Heart right ventricle (tissue), 16 donors: ENCODE data around the gene DBH. TPM values are rescaled to one million over a fixed set of nuclear protein-coding genes. Genes with fewer than 3 reads are reported as not detected.
A peak's percentile ranks its signal among the peaks of the same experiment; 100 is the strongest.

Source experiments
- ATAC-seq, 8 donors: fragments of 200-7000 bp; cut with Tn5 transposase; one replicate each; pipeline ENCODE4 v1.9.1; 2020; ENCODE audit warnings: mild to moderate bottlenecking in 8 of 8, moderate library complexity in 8 of 8, moderate number of reproducible peaks in 1 of 8
- DNase-seq, 2 donors: peaks; one replicate each; pipeline ENCODE4 v3.0.0-alpha.2; 2020
- H3K27ac ChIP-seq, 10 donors: fragments of 200-600 bp; sonication (generic) in 2 of 10; one replicate each; pipeline versions ENCODE4 v1.5.0 to v1.8.0; 2020 to 2022; ENCODE audit warnings: mild to moderate bottlenecking in 3 of 10
- H3K27me3 ChIP-seq, 7 donors: fragments of 200-600 bp; one replicate each; pipeline ENCODE4 v1.8.0; 2021 to 2022; ENCODE audit warnings: mild to moderate bottlenecking in 2 of 7
- H3K36me3 ChIP-seq, 9 donors: fragments of 200-600 bp; sonication (generic) in 1 of 9; one replicate each; pipeline versions ENCODE4 v1.5.0 to v1.8.0; 2020 to 2022; ENCODE audit warnings: mild to moderate bottlenecking in 2 of 9
- H3K4me1 ChIP-seq, 9 donors: fragments of 200-600 bp; sonication (generic) in 1 of 9; one replicate each; pipeline versions ENCODE4 v1.5.0 to v1.8.0; 2020 to 2022; ENCODE audit warnings: mild to moderate bottlenecking in 4 of 9
- H3K4me3 ChIP-seq, 10 donors: fragments of 200-600 bp; sonication (generic) in 2 of 10; one replicate each; pipeline versions ENCODE4 v1.5.0 to v1.8.0; 2020 to 2022; ENCODE audit warnings: mild to moderate bottlenecking in 7 of 10, moderate library complexity in 2 of 10
- H3K9me3 ChIP-seq, 11 donors: fragments of 200-600 bp in 10 of 11; sonication (generic) in 2 of 11; one replicate each; pipeline versions ENCODE4 v1.5.0 to v1.8.0; 2013 to 2022; ENCODE audit warnings: mild to moderate bottlenecking in 2 of 11, control low read depth in 1 of 11, moderate library complexity in 1 of 11
- WGBS, 2 donors: extraction: QIAGEN DNeasy Blood & Tissue Kit; methylation state at CpG; one replicate each; pipeline ENCODE4 v1.1.7; 2013; ENCODE audit warnings: inconsistent platforms in 1 of 2; 5-methylcytosine and 5-hydroxymethylcytosine counted together
- intact Hi-C, 10 donors: fragments of 100-400 bp; cut with DNase I; formaldehyde crosslinking; loops; one replicate each; pipeline versions ENCODE4 v1.11.1 to v1.14.2; 2022
- polyA plus RNA-seq, 2 donors: library from polyadenylated mRNA; stranded (reverse); fragments of 200-250 nt; gene quantifications; one replicate each; pipeline ENCODE4 v1.2.3, GENCODE V29; 2013
- total RNA-seq, 10 donors: library from RNA; stranded (reverse); fragmentation: NEBNext Ultra II Directional in 3 of 10; extraction: Animal tissue kit (Norgen Biotek cat#: 25700) in 3 of 10; gene quantifications; one replicate each; pipeline versions ENCODE4 v1.2.1 to v1.2.4, GENCODE V29; 2021 to 2023
- TF ChIP-seq, protein P1 (sequence below), 9 donors: fragments of 200-600 bp; sonication (generic) in 2 of 9; IDR thresholded peaks; one replicate each; pipeline versions ENCODE4 v1.5.0 to v1.8.0; 2021 to 2022; ENCODE audit warnings: antibody characterized with exemption in 9 of 9, mild to moderate bottlenecking in 5 of 9, moderate library complexity in 1 of 9
- donor health status: Arrhythmogenic right ventricular cardiomyopathy.
- donor health status: ischemic (EF 13 %, LVEDD 7.1; RV severe dilation, severe dysfunction).
- donor health status: healthy with polysubstance abuse.
- donor health status: DM: no; HTN: yes; CAD: no.
- donor health status: DM: no; HTN: no; CAD: no.
- donor health status: ischemic (EF 25% LVEDD 6.9; RV normal size, moderate dysfunction).
- donor health status: ischemic (EF 25% LVEDD 5.7; RV mildly dilated, moderate dysfunction).
- donor health status: healthy.
- donor health status: DM: yes; HTN: yes; CAD: no.
- donor health status: Ischemic cardiomyopathy.
- donor health status: ischemic (EF 35%, LVEDD 5.7; RV mildly dilated, moderate dysfunction).
- donor health status: nonischemic (EF 11% LVEDD 7.7; RV severe dilation, severe dysfunction).
- donor health status: DM: yes; HTN: yes; CAD: no.
- donor health status: PGD.
- donor health status: ischemic (EF 29% LVEDD 5.4; RV normal size, mild dysfunction).
- donor health status: nonischemic (EF 23%, LVEDD 6.1; RV moderate dilation, normal function).

Gene DBH
- total and polyA plus RNA-seq, 12 donors = 0.01 to 0.09 TPM; not detected in 10

DNA sequence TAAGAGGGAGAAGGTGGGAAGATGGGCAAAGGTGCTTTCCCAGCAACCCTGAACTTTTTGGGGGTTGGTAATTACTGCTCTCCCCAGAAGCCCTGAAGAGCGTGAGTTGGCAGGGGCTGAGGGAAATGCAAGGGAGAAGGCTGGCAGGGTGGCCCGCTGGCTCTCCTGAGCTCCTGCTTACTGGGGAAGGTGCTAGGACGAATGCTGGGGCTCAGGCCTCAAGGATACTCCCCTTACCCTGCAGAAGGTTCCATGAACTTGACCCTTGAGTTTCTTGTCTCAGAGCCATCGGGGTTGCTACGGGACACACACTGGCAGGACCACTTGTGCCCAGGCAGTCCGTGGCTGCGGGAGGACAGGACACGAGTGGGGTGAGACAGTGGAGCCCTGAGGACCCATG lies 28.2 kb upstream of the DBH start:
- WGBS, 2 donors = 82 to 85% methylated on average over 8 of the region's 8 CpGs
- H3K4me1 ChIP-seq = no peaks in the 10 kb centered on the region
- no peaks in the 10 kb centered on the region for H3K36me3 ChIP-seq
- no peak for DNase-seq
- TF ChIP-seq, protein P1, sequence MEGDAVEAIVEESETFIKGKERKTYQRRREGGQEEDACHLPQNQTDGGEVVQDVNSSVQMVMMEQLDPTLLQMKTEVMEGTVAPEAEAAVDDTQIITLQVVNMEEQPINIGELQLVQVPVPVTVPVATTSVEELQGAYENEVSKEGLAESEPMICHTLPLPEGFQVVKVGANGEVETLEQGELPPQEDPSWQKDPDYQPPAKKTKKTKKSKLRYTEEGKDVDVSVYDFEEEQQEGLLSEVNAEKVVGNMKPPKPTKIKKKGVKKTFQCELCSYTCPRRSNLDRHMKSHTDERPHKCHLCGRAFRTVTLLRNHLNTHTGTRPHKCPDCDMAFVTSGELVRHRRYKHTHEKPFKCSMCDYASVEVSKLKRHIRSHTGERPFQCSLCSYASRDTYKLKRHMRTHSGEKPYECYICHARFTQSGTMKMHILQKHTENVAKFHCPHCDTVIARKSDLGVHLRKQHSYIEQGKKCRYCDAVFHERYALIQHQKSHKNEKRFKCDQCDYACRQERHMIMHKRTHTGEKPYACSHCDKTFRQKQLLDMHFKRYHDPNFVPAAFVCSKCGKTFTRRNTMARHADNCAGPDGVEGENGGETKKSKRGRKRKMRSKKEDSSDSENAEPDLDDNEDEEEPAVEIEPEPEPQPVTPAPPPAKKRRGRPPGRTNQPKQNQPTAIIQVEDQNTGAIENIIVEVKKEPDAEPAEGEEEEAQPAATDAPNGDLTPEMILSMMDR (IDR thresholded peaks at IDR 0.05) = no peak
- H3K4me3 ChIP-seq = no peak overlapping the region
- intact Hi-C loops = no loop called here
- no peaks in the 10 kb centered on the region for H3K9me3 ChIP-seq
- no peak overlapping the region for H3K27ac ChIP-seq
- ATAC-seq = no peak
- H3K27me3 ChIP-seq = peaks cover 6 to 93% (median 82%) of the 10 kb centered on the region in 7 donors

DNA sequence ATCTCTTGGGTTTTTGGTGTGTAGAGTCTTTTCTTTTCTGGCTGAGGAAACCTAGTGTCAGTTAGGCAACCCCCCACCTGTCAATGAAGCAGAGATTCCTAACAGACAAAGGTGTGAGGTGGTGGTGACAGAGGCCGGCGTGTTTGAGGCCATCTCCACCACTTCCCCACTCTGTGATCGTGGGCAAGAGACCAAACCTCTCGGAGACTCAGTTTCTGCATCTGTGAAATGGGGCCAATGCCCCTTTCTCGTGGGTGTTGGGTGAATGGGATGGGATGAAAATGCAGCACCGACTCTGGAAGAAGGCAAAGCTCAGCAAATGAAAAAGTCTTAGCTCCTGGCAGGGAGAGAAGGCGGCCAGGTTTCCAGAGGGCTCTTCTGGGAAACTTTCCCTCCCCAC lies 27.8 kb upstream of the DBH start:
- Histone ChIP-seq H3K9me3 (no peaks in the 10 kb centered on the region), H3K4me1 (no peaks in the 10 kb centered on the region), H3K27ac (no peak overlapping the region), H3K27me3 (peaks cover 6 to 93% (median 80%) of the 10 kb centered on the region in 7 donors), H3K4me3 (no peak overlapping the region), H3K36me3 (no peaks in the 10 kb centered on the region)
- intact Hi-C loops = no loop called here
- TF ChIP-seq, protein P1 (IDR thresholded peaks at IDR 0.05) = no peak
- no peak for DNase-seq
- 78 to 79% methylated on average over 7 of the region's 7 CpGs for WGBS, 2 donors
- no peak for ATAC-seq

DNA sequence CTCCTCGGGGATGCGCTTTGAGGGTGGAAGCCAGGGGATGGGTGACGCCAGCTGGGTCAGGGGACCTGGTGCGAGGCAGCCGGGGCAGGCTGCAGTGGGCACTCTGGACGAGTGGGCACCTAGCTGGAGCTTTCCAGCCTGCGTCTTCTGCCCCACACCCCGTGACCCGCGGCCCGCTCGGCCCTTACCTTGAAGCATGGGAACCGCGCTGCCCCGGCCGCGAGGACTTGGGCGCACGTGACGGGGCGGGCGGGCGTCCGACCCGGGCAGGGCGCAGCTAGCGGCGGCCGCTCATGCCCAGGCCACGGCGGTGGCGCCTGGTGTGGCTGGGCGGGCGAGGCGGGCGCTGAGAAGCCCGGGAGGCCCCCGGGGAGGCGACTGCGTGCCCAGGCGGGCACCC lies 27.3 kb upstream of the DBH start:
- Histone ChIP-seq H3K4me1 (no peaks in the 10 kb centered on the region), H3K9me3 (no peaks in the 10 kb centered on the region), H3K4me3 (peak overlapping the region in 1 of 10 donors; percentile 16), H3K36me3 (no peaks in the 10 kb centered on the region), H3K27ac (no peak overlapping the region), H3K27me3 (peaks cover 6 to 93% (median 81%) of the 10 kb centered on the region in 7 donors)
- intact Hi-C loops = no loop called here
- DNase-seq = no peak
- peak in 1 of 8 donors; percentile 39 for ATAC-seq
- WGBS, 2 donors = 11 to 13% methylated on average over 37 to 41 of the region's 41 CpGs
- TF ChIP-seq, protein P1 (IDR thresholded peaks at IDR 0.05) = no peak

DNA sequence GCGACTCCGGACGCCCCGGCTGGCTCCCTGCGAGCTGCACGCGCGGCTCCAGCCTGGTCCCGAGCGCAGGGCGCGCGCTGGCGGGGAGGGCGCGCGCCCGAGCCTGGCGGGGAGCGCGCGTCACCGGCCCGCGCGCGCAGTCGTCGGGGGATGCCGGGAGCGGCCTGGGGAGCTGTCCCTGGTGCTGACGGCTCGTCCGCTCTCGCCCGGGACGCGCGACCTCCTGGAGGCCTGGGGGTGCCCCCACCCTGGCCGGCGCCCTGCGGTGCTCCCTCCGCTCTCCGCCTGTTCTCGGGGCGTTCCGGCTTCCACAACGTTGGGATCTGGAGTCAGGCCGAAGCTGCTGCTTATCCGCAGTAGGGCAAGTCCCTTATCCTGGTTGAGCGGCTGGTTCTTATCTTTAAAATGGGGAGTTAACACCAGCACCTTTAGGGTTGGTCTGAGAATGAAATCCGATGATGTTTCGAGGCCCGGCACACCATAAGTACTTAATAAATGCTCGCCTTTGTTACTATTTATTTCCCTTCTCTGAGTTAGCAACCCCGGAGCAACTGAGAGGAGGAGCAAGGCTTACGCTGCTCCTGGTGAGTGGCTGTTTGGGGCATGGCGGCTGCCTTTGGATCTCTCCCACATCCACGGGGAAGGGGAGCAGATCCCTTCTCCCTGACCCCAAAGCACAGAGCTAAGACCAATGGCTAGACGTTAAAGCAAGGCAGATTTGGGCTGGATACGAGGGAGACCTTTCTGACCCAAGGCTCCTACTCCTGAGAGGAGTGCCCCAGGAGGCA lies 26.7 kb upstream of the DBH start, which contains the start of gene FAM163B:
FAM163B (minus strand) TSS at position 79 of the 788 bp plus-strand sequence. CDS start 29,166 bp downstream, outside the sequence.
- 9 to 10% methylated on average over 60 to 61 of the region's 61 CpGs for WGBS, 2 donors
- intact Hi-C loops = loop anchor here in 1 of 10 donors (10.0 kb wide), 1 partner anchor 115 kb away; no protein-coding TSS in a partner anchor
- peak; percentile 47 to 55 for DNase-seq

More for the DNA sequence above, 26.7 kb upstream of the DBH start, which contains the start of gene FAM163B:
- peak within 1 kb of the TSS in 1 of 10 donors; percentile 16 for H3K4me3 ChIP-seq
- no peaks in the 10 kb centered on the region for H3K9me3 ChIP-seq
- H3K4me1 ChIP-seq = no peaks in the 10 kb centered on the region
- TF ChIP-seq, protein P1 (IDR thresholded peaks at IDR 0.05) = no peak
- no peak within 1 kb of the TSS for H3K27ac ChIP-seq
- H3K27me3 ChIP-seq = peaks cover 6 to 94% (median 87%) of the 10 kb centered on the region in 7 donors
- peak; percentile 67 to 92 (median 82) for ATAC-seq
- no peaks in the 10 kb centered on the region for H3K36me3 ChIP-seq
